ENCODE measurements around the gene ANKRD11.
"Not testable (repeated sequence)": the region's sequence is repeated elsewhere in the genome, so short reads cannot be mapped to it uniquely, and the experiment has no call there.

- TF ChIP-seq CTCF, POLR2A (IDR thresholded peaks at IDR 0.05): not testable (repeated sequence)
Measured at GRCh38 chr16:89461890-89462289, 28.5 kb downstream of the ANKRD11 start.
